Endothelial cell of umbilical vein (primary cell): ENCODE results near the gene CNTN1. TPM values are rescaled to one million over a fixed set of nuclear protein-coding genes. Genes with fewer than 3 reads are reported as not detected.
A peak's percentile ranks its signal among the peaks of the same experiment; 100 is the strongest.

Source experiments
- BruUV-seq: library from RNA; stranded (reverse); fragments of 400-500 nt; replicated peaks from 2 replicates; lab custom pipeline; 2021; lab: Mats Ljungman, UMichigan
- CTCF ChIA-PET: fragments of 300-600, 350-600 bp; sonication (Branson Sonifier 250); formaldehyde crosslinking; loops from one replicate; lab custom pipeline; 2021; ENCODE audit warnings: antibody characterized with exemption, inconsistent platforms; lab: Charles Lee
- POLR2A ChIA-PET: fragments of 300-600, 350-600 bp; sonication (Branson Sonifier 250); formaldehyde crosslinking; loops from one replicate; lab custom pipeline; 2021; ENCODE audit warnings: antibody characterized with exemption, inconsistent platforms; lab: Charles Lee
- DNase-seq: peaks from one replicate; pipeline ENCODE4 v3.0.0-alpha.2; 2011; ENCODE audit warnings: low read depth, low spot score
- FAIRE-seq: peaks from 2 replicates; lab custom pipeline; 2011; peaks lifted over from hg19 to GRCh38; lab: Jason Lieb, UNC
- H2AFZ ChIP-seq: 2 replicates; pipeline ENCODE4 v1.6.0; 2012; ENCODE audit warnings: low read depth, low read length, control low read depth, inconsistent platforms
- H3K27ac ChIP-seq: 2 replicates; pipeline ENCODE4 v1.5.1; 2011; ENCODE audit warnings: low read depth, mild to moderate bottlenecking, control low read depth, low read length, moderate library complexity; ENCODE audit not compliant: insufficient read depth
- H3K27me3 ChIP-seq, 2 experiments: 2 replicates each; pipeline versions ENCODE4 v1.6.0 to v1.6.1; 2011; ENCODE audit warnings: low read length in 2 of 2, mixed read lengths in 1 of 2; ENCODE audit not compliant: control insufficient read depth in 2 of 2, insufficient read depth in 2 of 2
- H3K36me3 ChIP-seq, 2 experiments: 2 replicates in 1 of 2; 3 replicates in 1 of 2; pipeline ENCODE4 v1.5.1; 2011; ENCODE audit warnings: low read length in 2 of 2, mild to moderate bottlenecking in 1 of 2, moderate library complexity in 1 of 2; ENCODE audit not compliant: control insufficient read depth in 2 of 2, insufficient read depth in 2 of 2; ENCODE audit errors: extremely low read depth in 1 of 2
- H3K4me1 ChIP-seq: 3 replicates; pipeline ENCODE4 v1.5.1; 2011; ENCODE audit warnings: mild to moderate bottlenecking, low read length; ENCODE audit not compliant: control insufficient read depth, insufficient read depth; ENCODE audit errors: extremely low read depth
- H3K4me2 ChIP-seq: 2 replicates; pipeline ENCODE4 v1.6.1; 2011; ENCODE audit warnings: low read length, control low read depth, mixed read lengths; ENCODE audit not compliant: insufficient read depth
- H3K4me3 ChIP-seq, 3 experiments: fragments of 200-600 bp in 1 of 3; sonication (generic), shearing (Covaris generic) in 1 of 3; replicated peaks in 1 of 3; 2 replicates each; pipeline ENCODE4 v1.5.1; 2011 to 2016; ENCODE audit warnings: control low read depth in 3 of 3, low read length in 3 of 3, mild to moderate bottlenecking in 2 of 3, inconsistent platforms in 1 of 3, low read depth in 1 of 3, moderate library complexity in 1 of 3; ENCODE audit not compliant: insufficient read depth in 1 of 3
- H3K79me2 ChIP-seq: 2 replicates; pipeline ENCODE4 v1.6.0; 2012; ENCODE audit warnings: low read length, inconsistent platforms; ENCODE audit not compliant: control insufficient read depth, insufficient read depth
- H3K9ac ChIP-seq: replicated peaks from 2 replicates; pipeline ENCODE3; 2011; ENCODE audit warnings: low read length, control low read depth; ENCODE audit not compliant: insufficient read depth; ENCODE audit errors: extremely low read depth
- H3K9me1 ChIP-seq: replicated peaks from 3 replicates; pipeline ENCODE4 v1.6.0; 2011; ENCODE audit warnings: mild to moderate bottlenecking, low read length; ENCODE audit not compliant: control insufficient read depth, insufficient read depth; ENCODE audit errors: extremely low read depth
- H3K9me3 ChIP-seq: replicated peaks from 2 replicates; pipeline ENCODE4 v1.5.1; 2012; ENCODE audit warnings: low read length, inconsistent platforms; ENCODE audit not compliant: control insufficient read depth, insufficient read depth
- H4K20me1 ChIP-seq: replicated peaks from 2 replicates; pipeline ENCODE3; 2011; ENCODE audit warnings: mild to moderate bottlenecking, low read length; ENCODE audit not compliant: control insufficient read depth, insufficient read depth; ENCODE audit errors: extremely low read depth
- EZH2 ChIP-seq: IDR thresholded peaks from 2 replicates; pipeline ENCODE4 v1.6.1; 2012; ENCODE audit warnings: borderline replicate concordance, low read depth, mild to moderate bottlenecking, moderate library complexity, low read length, inconsistent platforms; ENCODE audit not compliant: severe bottlenecking
- FOS ChIP-seq: IDR thresholded peaks from 2 replicates; pipeline ENCODE4 v1.6.1; 2011; ENCODE audit warnings: mild to moderate bottlenecking, low read length, moderate library complexity, borderline replicate concordance; ENCODE audit not compliant: insufficient read depth
- GATA2 ChIP-seq: IDR thresholded peaks from 2 replicates; pipeline ENCODE4 v1.7.0; 2011; ENCODE audit warnings: low read depth, mild to moderate bottlenecking, moderate library complexity, mixed read lengths, low read length; ENCODE audit not compliant: insufficient read length, insufficient read depth
- JUN ChIP-seq: IDR thresholded peaks from 2 replicates; pipeline ENCODE4 v1.6.1; 2011; ENCODE audit warnings: borderline replicate concordance, low read depth; ENCODE audit not compliant: insufficient read length, insufficient read depth
- MAX ChIP-seq: IDR thresholded peaks from 2 replicates; pipeline ENCODE4 v1.6.1; 2011; ENCODE audit not compliant: insufficient read depth, insufficient read length
- MYC ChIP-seq: IDR thresholded peaks from one replicate; pipeline ENCODE4 v1.6.1; 2011; ENCODE audit warnings: mild to moderate bottlenecking, low read depth, low read length
- POLR2A ChIP-seq: IDR thresholded peaks from 2 replicates; pipeline ENCODE4 v1.6.1; 2012; ENCODE audit warnings: low read depth, mild to moderate bottlenecking, control low read depth, low read length
- POLR2AphosphoS5 ChIP-seq: IDR thresholded peaks from 2 replicates; pipeline ENCODE4 v1.6.1; 2012; ENCODE audit warnings: low read depth, mild to moderate bottlenecking, control low read depth, low read length, moderate library complexity; ENCODE audit not compliant: insufficient read depth
- dilution Hi-C: fragments of 300-500 bp; cut with MboI; formaldehyde crosslinking; loops from one replicate; pipeline ENCODE4 v1.15.0; 2019; ENCODE audit warnings: low sequenced_read_pairs; ENCODE audit not compliant: extremely low pct_ligation_motif_present
- intact Hi-C: fragments of 100-400 bp; cut with micrococcal nuclease; formaldehyde crosslinking; loops from one replicate; pipeline ENCODE4 v1.10.0; 2022
- polyA plus RNA-seq, 4 experiments: library from polyadenylated mRNA; depleted of rRNA in 3 of 4; stranded (reverse) in 3 of 4; unstranded in 1 of 4; fragments of >200 nt; gene quantifications; 2 replicates each; pipeline versions ENCODE4 v1.2.1 to v1.2.3, GENCODE V29; 2011 to 2012; ENCODE audit warnings: missing spikeins in 1 of 4
- total RNA-seq: library from RNA; stranded (reverse); gene quantifications from 2 replicates; pipeline ENCODE4 v1.2.3, GENCODE V29; 2021
- TF ChIP-seq, protein P1 (sequence below), 2 donors: IDR thresholded peaks; 1 replicate in 1 of 2; 2 replicates in 1 of 2; pipeline ENCODE4 v1.5.1; 2011; ENCODE audit warnings: low read length in 2 of 2, mild to moderate bottlenecking in 2 of 2, moderate library complexity in 2 of 2, control low read depth in 1 of 2, inconsistent platforms in 1 of 2, low read depth in 1 of 2; ENCODE audit not compliant: insufficient read depth in 1 of 2; ENCODE audit errors: extremely low read depth in 1 of 2

The CNTN1 gene
- total and polyA plus RNA-seq, 2 donors (not counting 3 experiments of a cell fraction or from before 2014, with no cell fraction given): 0.07 TPM; not detected in 1

DNA sequence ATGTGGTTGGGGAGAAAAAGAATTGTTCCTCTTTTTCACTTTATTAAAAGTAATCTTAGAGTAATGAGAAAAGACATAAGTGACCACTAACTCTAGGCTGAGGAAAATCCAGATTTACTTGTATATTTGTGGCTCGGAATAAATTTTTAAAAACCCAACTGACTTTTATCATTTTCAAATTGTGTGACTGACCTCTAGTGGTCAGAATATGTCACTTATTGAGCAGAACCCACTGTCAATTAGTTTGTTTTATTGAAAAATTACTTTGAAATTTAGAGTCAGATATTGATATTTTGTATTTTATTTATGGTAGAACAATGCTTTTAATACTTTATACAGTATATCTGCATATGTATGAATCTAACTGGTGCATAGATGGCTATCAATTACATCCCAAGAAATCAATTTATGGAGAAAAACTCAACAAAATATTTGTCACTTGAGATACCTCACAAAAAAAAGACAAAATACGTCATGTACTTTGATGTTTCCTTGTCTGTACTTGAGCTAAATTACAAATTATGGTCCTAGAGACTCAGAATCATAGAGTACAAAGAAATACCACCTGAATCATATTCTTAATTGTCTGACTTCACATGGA lies 229.4 kb downstream of the CNTN1 start:
- intact Hi-C loops (loop anchor here (1.0 to 10.0 kb wide), 4 partner anchors 299 to 767 kb away; no protein-coding TSS in a partner anchor), dilution Hi-C loops (no loop called here)
- H4K20me1 ChIP-seq: no peaks in the 10 kb centered on the region
- H3K9ac ChIP-seq: no peak overlapping the region
- BruUV-seq: no TSS peak
- TF ChIP-seq, protein P1, sequence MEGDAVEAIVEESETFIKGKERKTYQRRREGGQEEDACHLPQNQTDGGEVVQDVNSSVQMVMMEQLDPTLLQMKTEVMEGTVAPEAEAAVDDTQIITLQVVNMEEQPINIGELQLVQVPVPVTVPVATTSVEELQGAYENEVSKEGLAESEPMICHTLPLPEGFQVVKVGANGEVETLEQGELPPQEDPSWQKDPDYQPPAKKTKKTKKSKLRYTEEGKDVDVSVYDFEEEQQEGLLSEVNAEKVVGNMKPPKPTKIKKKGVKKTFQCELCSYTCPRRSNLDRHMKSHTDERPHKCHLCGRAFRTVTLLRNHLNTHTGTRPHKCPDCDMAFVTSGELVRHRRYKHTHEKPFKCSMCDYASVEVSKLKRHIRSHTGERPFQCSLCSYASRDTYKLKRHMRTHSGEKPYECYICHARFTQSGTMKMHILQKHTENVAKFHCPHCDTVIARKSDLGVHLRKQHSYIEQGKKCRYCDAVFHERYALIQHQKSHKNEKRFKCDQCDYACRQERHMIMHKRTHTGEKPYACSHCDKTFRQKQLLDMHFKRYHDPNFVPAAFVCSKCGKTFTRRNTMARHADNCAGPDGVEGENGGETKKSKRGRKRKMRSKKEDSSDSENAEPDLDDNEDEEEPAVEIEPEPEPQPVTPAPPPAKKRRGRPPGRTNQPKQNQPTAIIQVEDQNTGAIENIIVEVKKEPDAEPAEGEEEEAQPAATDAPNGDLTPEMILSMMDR (IDR thresholded peaks at IDR 0.05; ENCODE audit: extremely low read depth in 1 of 2, insufficient read depth in 1 of 2, low read depth in 1 of 2, low read length in 2 of 2): peak in 1 of 2 donors; percentile 34
- no peak for TF ChIP-seq POLR2AphosphoS5
- DNase-seq (peak; percentile 27), FAIRE-seq (peak; percentile 79)
- H3K27ac ChIP-seq: no peak overlapping the region
- no peak overlapping the region for H2AFZ ChIP-seq
- H3K4me1 ChIP-seq: no peaks in the 10 kb centered on the region
- H3K36me3 ChIP-seq: no peaks in the 10 kb centered on the region
- no peaks in the 10 kb centered on the region for H3K79me2 ChIP-seq
- ChIA-PET POLR2A (no interaction called here), CTCF (interaction anchor here (1.0 kb wide), 2 partner anchors 596 to 910 kb away, joined by 3 read pairs; no protein-coding TSS in a partner anchor)
- H3K9me1 ChIP-seq: no peaks in the 10 kb centered on the region
- no peak overlapping the region for H3K4me3 ChIP-seq
- no peak overlapping the region for H3K4me2 ChIP-seq
- H3K27me3 ChIP-seq: peaks cover 0 to 4% of the 10 kb centered on the region in 2 experiments
- no peaks in the 10 kb centered on the region for H3K9me3 ChIP-seq

DNA sequence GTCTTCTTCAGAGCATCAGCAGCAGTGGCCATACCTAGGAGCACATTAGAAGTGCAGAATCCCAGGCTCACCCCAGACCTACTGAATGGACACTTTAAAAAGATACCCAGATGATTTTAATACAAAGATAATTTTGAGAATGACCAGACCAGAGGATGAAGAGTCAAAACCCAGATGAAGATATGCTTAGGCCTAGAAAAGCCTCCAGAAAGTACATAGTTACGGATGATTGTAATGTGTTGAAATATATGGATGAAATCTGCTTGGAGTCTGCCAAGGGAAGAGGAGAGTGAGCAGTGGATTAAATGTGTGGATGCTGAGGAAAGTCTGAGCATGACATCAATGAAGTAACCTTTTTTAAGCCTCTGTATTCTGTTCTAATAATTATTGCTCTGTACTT lies 245.7 kb downstream of the CNTN1 start:
- H4K20me1 ChIP-seq: no peaks in the 10 kb centered on the region
- no peaks in the 10 kb centered on the region for H3K9me3 ChIP-seq
- H3K4me3 ChIP-seq: no peak overlapping the region
- ChIA-PET POLR2A (no interaction called here), CTCF (no interaction called here)
- no peak for FAIRE-seq
- no peaks in the 10 kb centered on the region for H3K27me3 ChIP-seq
- H3K4me1 ChIP-seq: no peaks in the 10 kb centered on the region
- H2AFZ ChIP-seq: no peak overlapping the region
- dilution Hi-C loops (no loop called here), intact Hi-C loops (no loop called here)
- H3K9ac ChIP-seq: no peak overlapping the region
- no peaks in the 10 kb centered on the region for H3K79me2 ChIP-seq
- no peak for TF ChIP-seq EZH2
- no peak for TF ChIP-seq POLR2AphosphoS5
- TF ChIP-seq JUN: no peak
- TF ChIP-seq FOS: no peak
- no peak for TF ChIP-seq MAX
- TF ChIP-seq MYC: no peak
- TF ChIP-seq, protein P1 (IDR thresholded peaks at IDR 0.05; ENCODE audit: extremely low read depth in 1 of 2, insufficient read depth in 1 of 2, low read depth in 1 of 2, low read length in 2 of 2): no peak
- TF ChIP-seq POLR2A: no peak
- no peak for TF ChIP-seq GATA2
- BruUV-seq: no TSS peak
- no peak overlapping the region for H3K4me2 ChIP-seq
- DNase-seq: no peak
- no peaks in the 10 kb centered on the region for H3K36me3 ChIP-seq
- H3K27ac ChIP-seq: no peak overlapping the region
- no peaks in the 10 kb centered on the region for H3K9me1 ChIP-seq
